Measurements from ENCODE around the gene CDK7.

Gene CDK7

DNA sequence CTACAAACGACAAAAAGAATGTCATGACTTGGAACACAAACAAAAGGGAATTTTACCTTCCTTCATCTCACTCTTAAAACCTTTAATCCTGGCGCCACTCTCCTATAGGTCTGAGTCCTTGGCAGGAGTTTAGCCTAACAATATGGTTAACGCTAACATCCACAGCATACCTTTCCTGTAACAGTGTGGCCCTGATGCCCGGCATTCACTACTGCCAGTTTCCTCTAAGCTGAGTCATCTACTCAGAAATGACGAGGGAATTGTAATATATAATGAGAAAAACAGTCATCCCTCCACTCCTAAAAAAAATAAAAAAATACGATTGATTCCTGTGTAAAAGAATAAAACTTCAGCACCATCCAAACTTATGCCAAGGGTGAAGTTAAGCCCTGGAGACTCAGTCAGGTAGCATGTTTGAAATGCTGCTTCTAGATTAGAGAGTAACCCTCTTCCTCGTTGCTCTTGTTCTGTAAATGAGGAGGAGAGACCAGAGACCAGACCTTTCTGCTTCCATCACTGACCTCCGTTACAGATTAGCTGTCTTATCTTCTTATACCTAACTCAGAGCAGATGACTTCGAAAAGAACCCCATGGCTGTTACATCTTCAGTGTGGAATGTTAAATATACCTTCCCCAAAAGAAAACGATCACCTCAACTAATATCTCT lies 60.5 kb downstream of the CDK7 start:
- no peak for DNase-seq (ENCODE audit: low read depth in 1 of 2, low spot score in 1 of 2)
- no peak overlapping the region for H3K27ac ChIP-seq (replicated peaks)
- TF ChIP-seq GABPA (IDR thresholded peaks at IDR 0.05; ENCODE audit: low read depth) (no peak), REST (IDR thresholded peaks at IDR 0.05; ENCODE audit: insufficient replicate concordance, low read depth) (no peak)
- H3K27me3 ChIP-seq (ENCODE audit: insufficient read depth, poor library complexity, severe bottlenecking), result no peaks in the 10 kb centered on the region
- no peak overlapping the region for H3K4me3 ChIP-seq (replicated peaks; ENCODE audit: insufficient read depth, low read length)

DNA sequence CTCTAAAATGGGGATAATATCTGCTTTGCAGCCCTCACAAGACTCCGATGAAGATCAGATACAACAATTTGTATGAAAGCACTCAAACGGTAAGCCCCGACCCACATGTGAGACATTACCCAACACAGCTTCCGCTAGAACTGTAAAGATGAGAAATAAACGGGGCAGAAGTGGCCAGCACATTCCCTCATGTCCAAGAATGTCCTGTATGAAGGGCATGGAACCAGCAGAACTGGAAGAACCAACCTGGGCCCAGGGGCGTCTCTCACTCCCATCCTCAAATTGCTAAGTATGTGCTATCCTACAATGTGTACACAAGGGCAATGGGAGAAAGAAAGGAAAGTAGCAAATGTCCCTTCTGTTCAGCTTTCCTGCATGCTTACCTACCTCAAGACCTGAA lies 64.9 kb downstream of the CDK7 start:
- TF ChIP-seq POLR2AphosphoS5 (IDR thresholded peaks at IDR 0.05; ENCODE audit: low read depth), result no peak
- TF ChIP-seq REST (IDR thresholded peaks at IDR 0.05; ENCODE audit: insufficient replicate concordance, low read depth), result no peak
- TF ChIP-seq GABPA (IDR thresholded peaks at IDR 0.05; ENCODE audit: low read depth), result no peak
- no peak for TF ChIP-seq CTCF (IDR thresholded peaks at IDR 0.05; ENCODE audit: insufficient read depth, low read length)
- TF ChIP-seq SPI1 (IDR thresholded peaks at IDR 0.05; ENCODE audit: borderline replicate concordance, low read depth), result no peak
- DNase-seq (ENCODE audit: low read depth in 1 of 2, low spot score in 1 of 2), result no peak
- H3K4me3 ChIP-seq (replicated peaks; ENCODE audit: insufficient read depth, low read length), result no peak overlapping the region
- H3K27me3 ChIP-seq (ENCODE audit: insufficient read depth, poor library complexity, severe bottlenecking), result no peaks in the 10 kb centered on the region
- H3K27ac ChIP-seq (replicated peaks), result no peak overlapping the region

DNA sequence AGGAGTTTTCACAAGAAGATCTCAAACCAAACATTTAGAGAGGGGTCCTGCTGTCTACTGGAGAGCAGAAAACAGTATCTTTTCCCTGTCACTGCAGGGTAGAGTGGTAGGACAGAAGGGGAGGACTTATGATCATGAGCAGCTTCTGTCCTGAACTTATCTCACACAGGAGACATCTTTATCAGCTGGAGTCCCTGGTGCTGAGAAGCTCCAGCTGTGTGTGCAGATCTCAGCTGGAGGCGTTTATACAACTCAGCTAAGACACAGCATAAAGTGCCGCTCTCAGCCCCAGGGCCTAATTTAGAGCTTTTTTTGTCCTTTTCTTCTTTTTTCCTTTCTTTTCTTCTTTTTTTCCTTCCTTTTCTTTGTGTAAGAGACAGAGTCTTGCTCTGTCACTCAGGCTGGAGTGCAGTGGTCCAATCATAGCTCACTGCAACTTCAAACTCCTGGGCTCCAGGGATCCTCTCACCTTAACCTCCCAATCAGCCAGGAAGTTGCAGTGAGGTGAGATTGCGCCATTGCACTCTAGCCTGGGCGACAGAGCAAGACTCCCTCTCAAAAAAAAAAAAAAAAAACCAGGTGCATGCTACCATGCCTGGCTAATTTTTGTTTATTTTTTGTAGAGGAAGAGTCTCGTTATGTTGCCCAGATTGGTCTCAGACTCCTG lies 66.0 kb downstream of the CDK7 start:
- Histone ChIP-seq H3K4me3 (replicated peaks; ENCODE audit: insufficient read depth, low read length) (no peak overlapping the region), H3K27ac (replicated peaks) (no peak overlapping the region), H3K27me3 (ENCODE audit: insufficient read depth, poor library complexity, severe bottlenecking) (no peaks in the 10 kb centered on the region)
- DNase-seq (ENCODE audit: low read depth in 1 of 2, low spot score in 1 of 2), result peak in 1 of 2 experiments; percentile 6
- no peak for TF ChIP-seq REST (IDR thresholded peaks at IDR 0.05; ENCODE audit: insufficient replicate concordance, low read depth)
- no peak for TF ChIP-seq POLR2AphosphoS5 (IDR thresholded peaks at IDR 0.05; ENCODE audit: low read depth)
- no peak for TF ChIP-seq CTCF (IDR thresholded peaks at IDR 0.05; ENCODE audit: insufficient read depth, low read length)
- no peak for TF ChIP-seq SPI1 (IDR thresholded peaks at IDR 0.05; ENCODE audit: borderline replicate concordance, low read depth)
- no peak for TF ChIP-seq GABPA (IDR thresholded peaks at IDR 0.05; ENCODE audit: low read depth)

Data from HL-60 (cell line).